Brain microvascular endothelial cell (primary cell): ENCODE data around the gene GCH1.

Experiments used
- DNase-seq: peaks from one replicate; pipeline ENCODE4 v3.0.0-alpha.2; 2020
- H3K27ac ChIP-seq: fragments of 250-450 bp; sonication (Bioruptor Pico); 2 replicates; pipeline ENCODE4 v1.5.1; 2020; ENCODE audit warnings: mild to moderate bottlenecking, moderate library complexity
- H3K27me3 ChIP-seq: fragments of 250-450 bp; sonication (Bioruptor Pico); replicated peaks from 2 replicates; pipeline ENCODE4 v1.5.1; 2020; ENCODE audit warnings: mild to moderate bottlenecking
- H3K36me3 ChIP-seq: fragments of 250-450 bp; sonication (Bioruptor Pico); replicated peaks from 2 replicates; pipeline ENCODE4 v1.5.1; 2020; ENCODE audit warnings: mild to moderate bottlenecking
- H3K4me3 ChIP-seq: 2 replicates; pipeline ENCODE4 v1.5.1; 2011; ENCODE audit warnings: low read depth, mild to moderate bottlenecking, control low read depth, low read length, moderate library complexity
- in situ Hi-C: cut with HindIII; loops from 2 replicates; pipeline ENCODE4 v1.10.0; 2017; ENCODE audit warnings: low sequenced_read_pairs, low pct_ligation_motif_present
- TF ChIP-seq, protein P1 (sequence below): IDR thresholded peaks from 2 replicates; pipeline ENCODE4 v1.5.1; 2011; ENCODE audit warnings: low read depth, mild to moderate bottlenecking, moderate library complexity, low read length, control low read depth, inconsistent platforms; ENCODE audit errors: missing control alignments

Gene GCH1

DNA sequence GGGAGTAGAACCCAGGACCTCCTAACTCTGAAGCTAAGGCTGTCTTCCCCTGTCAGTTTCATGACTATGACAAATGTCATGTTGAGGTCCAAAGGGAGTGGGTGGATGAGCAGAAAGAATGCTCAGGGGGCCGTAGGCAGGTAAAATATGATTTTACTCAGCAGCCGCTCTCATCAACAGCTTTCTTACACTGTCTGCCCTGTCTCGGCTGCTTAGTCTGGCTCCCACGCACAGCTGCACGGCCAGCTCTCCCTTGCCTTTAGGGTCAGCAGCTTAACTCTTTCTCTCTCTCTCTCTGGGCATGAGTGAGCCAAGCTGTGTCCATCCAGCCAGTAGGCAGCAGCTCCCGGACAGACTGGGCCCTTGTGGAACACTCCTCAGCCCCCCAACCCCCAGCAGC lies 95.2 kb downstream of the GCH1 start:
- no peak overlapping the region for H3K4me3 ChIP-seq
- H3K27me3 ChIP-seq: no peaks in the 10 kb centered on the region
- in situ Hi-C loops: no loop called here
- DNase-seq: no peak
- no peak overlapping the region for H3K27ac ChIP-seq
- TF ChIP-seq, protein P1, sequence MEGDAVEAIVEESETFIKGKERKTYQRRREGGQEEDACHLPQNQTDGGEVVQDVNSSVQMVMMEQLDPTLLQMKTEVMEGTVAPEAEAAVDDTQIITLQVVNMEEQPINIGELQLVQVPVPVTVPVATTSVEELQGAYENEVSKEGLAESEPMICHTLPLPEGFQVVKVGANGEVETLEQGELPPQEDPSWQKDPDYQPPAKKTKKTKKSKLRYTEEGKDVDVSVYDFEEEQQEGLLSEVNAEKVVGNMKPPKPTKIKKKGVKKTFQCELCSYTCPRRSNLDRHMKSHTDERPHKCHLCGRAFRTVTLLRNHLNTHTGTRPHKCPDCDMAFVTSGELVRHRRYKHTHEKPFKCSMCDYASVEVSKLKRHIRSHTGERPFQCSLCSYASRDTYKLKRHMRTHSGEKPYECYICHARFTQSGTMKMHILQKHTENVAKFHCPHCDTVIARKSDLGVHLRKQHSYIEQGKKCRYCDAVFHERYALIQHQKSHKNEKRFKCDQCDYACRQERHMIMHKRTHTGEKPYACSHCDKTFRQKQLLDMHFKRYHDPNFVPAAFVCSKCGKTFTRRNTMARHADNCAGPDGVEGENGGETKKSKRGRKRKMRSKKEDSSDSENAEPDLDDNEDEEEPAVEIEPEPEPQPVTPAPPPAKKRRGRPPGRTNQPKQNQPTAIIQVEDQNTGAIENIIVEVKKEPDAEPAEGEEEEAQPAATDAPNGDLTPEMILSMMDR: no peak
- no peaks in the 10 kb centered on the region for H3K36me3 ChIP-seq

DNA sequence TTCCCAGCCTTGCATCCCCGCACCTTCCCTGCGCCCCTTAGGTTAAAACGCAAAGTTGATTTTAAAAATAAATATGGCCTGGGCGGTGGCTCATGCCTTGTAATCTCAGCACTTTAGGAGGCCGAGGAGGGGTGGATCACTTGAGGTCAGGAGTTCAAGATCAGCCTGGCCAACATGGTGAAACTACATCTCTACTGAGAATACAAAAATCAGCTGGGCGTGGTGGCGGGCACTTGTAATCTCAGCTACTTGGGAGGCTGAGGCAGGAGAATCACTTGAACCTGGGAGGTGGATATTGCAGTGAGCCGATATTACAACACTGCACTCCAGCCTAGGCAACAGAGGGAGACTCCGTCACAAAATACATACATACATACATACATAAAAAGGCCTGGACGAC lies 96.0 kb downstream of the GCH1 start:
- in situ Hi-C loops: no loop called here
- Histone ChIP-seq H3K36me3 (no peaks in the 10 kb centered on the region), H3K27me3 (no peaks in the 10 kb centered on the region), H3K4me3 (no peak overlapping the region), H3K27ac (no peak overlapping the region)
- DNase-seq: no peak
- TF ChIP-seq, protein P1: no peak

DNA sequence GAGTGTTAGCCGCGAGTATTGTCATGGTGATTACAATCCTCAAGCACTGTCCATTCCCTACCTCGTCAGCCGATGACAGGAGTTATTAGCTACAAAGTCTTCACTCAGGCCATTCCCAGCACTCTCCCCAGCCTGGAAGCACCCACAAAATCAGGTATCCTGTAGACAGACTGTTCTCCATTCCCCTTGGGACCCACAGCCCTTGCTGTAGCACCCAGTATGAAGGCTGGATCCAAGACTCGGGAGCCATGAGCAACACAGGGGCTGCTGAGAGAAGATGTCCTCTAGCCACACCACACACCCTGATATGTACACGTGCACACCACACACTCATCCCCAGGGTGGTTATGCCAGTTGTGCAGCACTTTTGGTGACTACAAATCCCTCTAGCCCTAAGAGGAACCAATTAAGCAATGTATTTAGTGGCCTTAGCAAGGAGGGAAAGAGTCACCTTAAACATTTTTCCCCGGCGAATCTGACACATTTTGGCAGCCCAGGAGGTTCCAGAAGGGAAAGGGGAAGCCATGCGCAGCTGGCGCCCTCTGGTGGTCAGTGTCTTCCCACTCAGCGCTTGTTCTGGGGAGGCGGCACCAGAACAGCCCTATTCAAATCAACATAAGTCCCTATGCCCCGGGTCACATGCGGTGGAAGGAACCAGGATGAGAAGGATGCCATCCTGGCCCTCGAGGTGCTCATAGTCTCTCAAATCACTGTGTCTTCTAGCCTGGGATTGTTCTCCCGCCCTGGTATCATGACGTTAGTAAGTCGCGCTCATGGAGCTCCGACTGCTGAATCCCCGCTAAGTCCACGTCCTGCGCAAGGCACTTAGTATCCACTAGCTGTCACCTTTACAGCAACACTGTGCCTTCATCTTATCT lies 96.9 kb downstream of the GCH1 start:
- in situ Hi-C loops: no loop called here
- TF ChIP-seq, protein P1: peak; percentile 96
- H3K4me3 ChIP-seq: no peak overlapping the region
- DNase-seq: peak; percentile 73
- H3K36me3 ChIP-seq: no peaks in the 10 kb centered on the region
- no peaks in the 10 kb centered on the region for H3K27me3 ChIP-seq
- H3K27ac ChIP-seq: no peak overlapping the region

DNA sequence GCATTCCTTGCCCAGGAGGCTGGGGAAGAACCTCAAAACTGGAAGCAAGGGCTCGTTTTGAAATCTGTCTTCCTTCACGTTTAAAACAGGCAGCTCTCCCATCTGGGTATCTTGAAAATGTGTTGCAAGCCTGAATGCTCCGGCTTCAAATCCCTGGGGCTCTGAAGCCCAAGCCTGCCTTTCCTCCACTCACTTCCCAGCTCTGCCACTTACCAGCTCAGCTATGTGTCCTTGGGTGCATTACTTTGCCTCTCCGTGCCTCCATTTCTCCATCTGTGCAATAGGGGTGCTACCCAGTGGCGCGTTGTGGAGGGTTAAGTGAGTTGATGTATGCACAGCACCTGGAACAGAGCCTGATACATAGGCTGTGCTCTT lies 97.6 kb downstream of the GCH1 start:
- Histone ChIP-seq H3K27me3 (no peaks in the 10 kb centered on the region), H3K27ac (no peak overlapping the region), H3K4me3 (no peak overlapping the region), H3K36me3 (no peaks in the 10 kb centered on the region)
- DNase-seq: no peak
- in situ Hi-C loops: no loop called here
- TF ChIP-seq, protein P1: no peak

DNA sequence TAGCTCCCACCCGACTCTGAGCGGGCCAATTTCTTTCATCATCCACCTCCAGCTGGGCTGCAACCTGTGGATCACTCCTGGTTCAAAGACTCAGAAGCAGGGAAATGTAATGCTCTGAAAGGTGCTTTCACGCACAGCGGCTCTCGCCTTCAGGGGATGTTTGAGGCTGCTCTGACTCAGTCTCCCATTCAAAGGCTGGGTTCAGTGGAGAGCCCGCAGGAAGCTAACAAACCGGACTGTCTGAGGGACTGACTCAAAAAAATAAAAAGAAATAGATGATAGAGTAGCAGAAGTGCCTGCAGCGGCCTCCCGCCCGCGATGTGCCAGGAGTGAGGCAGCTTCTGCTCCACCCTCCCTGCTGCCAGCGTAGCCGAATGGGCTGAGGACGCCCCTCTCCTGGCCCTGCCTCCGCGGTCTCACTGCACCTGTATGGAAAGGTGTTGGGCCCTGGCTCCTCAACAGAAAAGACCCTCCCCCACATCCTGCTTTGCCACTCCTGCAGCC lies 98.0 kb downstream of the GCH1 start:
- H3K27ac ChIP-seq: no peak overlapping the region
- in situ Hi-C loops: no loop called here
- no peaks in the 10 kb centered on the region for H3K27me3 ChIP-seq
- H3K4me3 ChIP-seq: no peak overlapping the region
- TF ChIP-seq, protein P1: no peak
- no peaks in the 10 kb centered on the region for H3K36me3 ChIP-seq
- DNase-seq: no peak
